ENCODE results near the gene NUTM2E.
"Not testable (repeated sequence)": the region's sequence is repeated elsewhere in the genome, so short reads cannot be mapped to it uniquely, and the experiment has no call there.

DNA sequence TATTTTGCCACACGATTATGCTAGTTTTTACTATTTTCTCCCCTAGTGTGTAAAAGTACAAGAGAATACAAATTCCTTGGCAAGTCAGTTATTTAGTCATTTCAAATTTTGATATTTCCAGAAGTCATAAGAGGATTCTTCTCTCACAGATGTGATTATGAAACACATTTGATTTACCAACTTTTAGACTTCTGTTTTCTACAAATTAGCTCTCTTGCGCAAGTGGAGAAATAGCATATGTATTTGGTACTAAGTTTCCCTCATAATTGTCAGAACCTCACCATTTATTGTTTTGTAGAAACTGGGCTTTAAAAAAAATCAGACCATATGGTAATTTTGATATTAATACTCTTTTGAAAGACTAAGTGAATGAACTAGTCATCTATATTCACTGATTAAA is 9.4 kb downstream of the NUTM2E start:
- TF ChIP-seq, protein P1, sequence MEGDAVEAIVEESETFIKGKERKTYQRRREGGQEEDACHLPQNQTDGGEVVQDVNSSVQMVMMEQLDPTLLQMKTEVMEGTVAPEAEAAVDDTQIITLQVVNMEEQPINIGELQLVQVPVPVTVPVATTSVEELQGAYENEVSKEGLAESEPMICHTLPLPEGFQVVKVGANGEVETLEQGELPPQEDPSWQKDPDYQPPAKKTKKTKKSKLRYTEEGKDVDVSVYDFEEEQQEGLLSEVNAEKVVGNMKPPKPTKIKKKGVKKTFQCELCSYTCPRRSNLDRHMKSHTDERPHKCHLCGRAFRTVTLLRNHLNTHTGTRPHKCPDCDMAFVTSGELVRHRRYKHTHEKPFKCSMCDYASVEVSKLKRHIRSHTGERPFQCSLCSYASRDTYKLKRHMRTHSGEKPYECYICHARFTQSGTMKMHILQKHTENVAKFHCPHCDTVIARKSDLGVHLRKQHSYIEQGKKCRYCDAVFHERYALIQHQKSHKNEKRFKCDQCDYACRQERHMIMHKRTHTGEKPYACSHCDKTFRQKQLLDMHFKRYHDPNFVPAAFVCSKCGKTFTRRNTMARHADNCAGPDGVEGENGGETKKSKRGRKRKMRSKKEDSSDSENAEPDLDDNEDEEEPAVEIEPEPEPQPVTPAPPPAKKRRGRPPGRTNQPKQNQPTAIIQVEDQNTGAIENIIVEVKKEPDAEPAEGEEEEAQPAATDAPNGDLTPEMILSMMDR (IDR thresholded peaks at IDR 0.05) = not testable (repeated sequence)
- not testable (repeated sequence) for TF ChIP-seq EZH2 (IDR thresholded peaks at IDR 0.05; ENCODE audit: borderline replicate concordance, insufficient read depth, low read depth, low read length, poor library complexity, severe bottlenecking)
